MM.1S (cell line): Measurements from ENCODE around the gene NCOA1.
"Not testable (repeated sequence)": the region's sequence is repeated elsewhere in the genome, so short reads cannot be mapped to it uniquely, and the experiment has no call there.

Experiments
- EZH2 ChIP-seq: fragments of 300-600 bp; sonication (generic); optimal IDR thresholded peaks from 2 replicates; pipeline ENCODE3; 2017; ENCODE audit warnings: low read depth, mild to moderate bottlenecking, antibody characterized with exemption, low read length, mixed read lengths
- EZH2phosphoT487 ChIP-seq: fragments of 300-600 bp; sonication (generic); IDR thresholded peaks from 2 replicates; pipeline ENCODE4 v1.6.1; 2018; ENCODE audit warnings: antibody characterized with exemption, low read length
- TF ChIP-seq, protein P1 (sequence below): fragments of 300-600 bp; sonication (generic); IDR thresholded peaks from 2 replicates; pipeline ENCODE4 v1.5.1; 2016; ENCODE audit warnings: antibody characterized with exemption, low read length, mixed read lengths

DNA sequence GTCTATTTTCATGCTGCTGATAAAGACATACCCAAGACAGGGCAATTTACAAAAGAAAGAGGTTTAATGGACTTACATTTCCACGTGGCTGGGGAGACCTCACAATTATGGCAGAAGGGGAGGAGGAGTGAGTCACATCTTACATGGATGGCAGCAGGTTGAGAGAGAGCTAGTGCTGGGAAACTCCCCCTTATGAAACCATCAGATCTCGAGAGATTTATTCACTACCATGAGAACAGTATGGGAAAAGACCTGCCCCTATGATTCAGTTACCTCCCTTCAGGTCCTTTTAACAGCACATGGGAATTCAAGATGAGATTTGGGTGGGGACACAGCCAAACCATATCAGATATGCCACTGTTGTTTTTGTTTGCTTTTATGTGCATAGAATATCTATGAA, 59.2 kb downstream of the NCOA1 start:
- TF ChIP-seq, protein P1, sequence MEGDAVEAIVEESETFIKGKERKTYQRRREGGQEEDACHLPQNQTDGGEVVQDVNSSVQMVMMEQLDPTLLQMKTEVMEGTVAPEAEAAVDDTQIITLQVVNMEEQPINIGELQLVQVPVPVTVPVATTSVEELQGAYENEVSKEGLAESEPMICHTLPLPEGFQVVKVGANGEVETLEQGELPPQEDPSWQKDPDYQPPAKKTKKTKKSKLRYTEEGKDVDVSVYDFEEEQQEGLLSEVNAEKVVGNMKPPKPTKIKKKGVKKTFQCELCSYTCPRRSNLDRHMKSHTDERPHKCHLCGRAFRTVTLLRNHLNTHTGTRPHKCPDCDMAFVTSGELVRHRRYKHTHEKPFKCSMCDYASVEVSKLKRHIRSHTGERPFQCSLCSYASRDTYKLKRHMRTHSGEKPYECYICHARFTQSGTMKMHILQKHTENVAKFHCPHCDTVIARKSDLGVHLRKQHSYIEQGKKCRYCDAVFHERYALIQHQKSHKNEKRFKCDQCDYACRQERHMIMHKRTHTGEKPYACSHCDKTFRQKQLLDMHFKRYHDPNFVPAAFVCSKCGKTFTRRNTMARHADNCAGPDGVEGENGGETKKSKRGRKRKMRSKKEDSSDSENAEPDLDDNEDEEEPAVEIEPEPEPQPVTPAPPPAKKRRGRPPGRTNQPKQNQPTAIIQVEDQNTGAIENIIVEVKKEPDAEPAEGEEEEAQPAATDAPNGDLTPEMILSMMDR, result not testable (repeated sequence)
- TF ChIP-seq EZH2, EZH2phosphoT487: not testable (repeated sequence)
